Endometrium (tissue), 2 donors: ENCODE results near the gene C3orf20.

ENCODE experiments used
- FAIRE-seq: peaks from 2 replicates; lab custom pipeline; 2012; peaks lifted over from hg19 to GRCh38; lab: Jason Lieb, UNC
- donor health status: control.
- donor health status: control.

The C3orf20 gene

DNA sequence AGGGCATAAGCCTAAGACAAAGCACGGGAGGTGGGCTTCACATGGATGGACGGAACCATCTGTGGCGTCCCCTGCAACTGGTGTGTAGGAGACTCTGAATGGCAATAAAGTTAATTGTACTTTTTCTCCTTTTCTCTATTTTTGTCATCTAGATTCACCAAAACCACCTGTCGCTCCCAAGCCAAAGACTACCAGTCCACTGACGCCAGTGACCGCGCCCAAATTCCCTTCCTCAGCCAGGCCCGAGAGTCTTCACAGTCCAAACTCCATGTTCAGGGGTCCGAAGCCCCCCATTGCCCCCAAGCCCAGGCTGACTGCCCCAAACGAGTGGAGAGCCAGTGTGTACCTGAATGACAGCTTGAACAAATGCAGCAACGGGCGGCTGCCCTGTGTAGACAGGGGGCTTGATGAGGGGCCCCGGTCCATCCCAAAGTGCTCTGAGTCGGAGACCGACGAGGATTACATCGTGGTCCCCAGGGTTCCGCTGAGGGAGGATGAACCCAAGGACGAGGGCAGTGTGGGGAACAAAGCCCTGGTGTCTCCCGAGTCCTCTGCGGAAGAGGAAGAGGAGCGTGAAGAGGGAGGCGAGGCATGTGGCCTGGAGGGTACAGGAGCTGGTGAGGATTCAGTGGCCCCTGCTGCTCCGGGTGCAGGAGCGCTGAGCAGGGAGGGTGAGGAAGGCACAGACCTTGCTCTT, 144.0 kb downstream of the C3orf20 start, which contains the start of gene FGD5:
FGD5 (plus strand) TSS at position 159 of the 697 bp plus-strand sequence; CDS start at position 269, 110 bp downstream.
- no peak for FAIRE-seq

DNA sequence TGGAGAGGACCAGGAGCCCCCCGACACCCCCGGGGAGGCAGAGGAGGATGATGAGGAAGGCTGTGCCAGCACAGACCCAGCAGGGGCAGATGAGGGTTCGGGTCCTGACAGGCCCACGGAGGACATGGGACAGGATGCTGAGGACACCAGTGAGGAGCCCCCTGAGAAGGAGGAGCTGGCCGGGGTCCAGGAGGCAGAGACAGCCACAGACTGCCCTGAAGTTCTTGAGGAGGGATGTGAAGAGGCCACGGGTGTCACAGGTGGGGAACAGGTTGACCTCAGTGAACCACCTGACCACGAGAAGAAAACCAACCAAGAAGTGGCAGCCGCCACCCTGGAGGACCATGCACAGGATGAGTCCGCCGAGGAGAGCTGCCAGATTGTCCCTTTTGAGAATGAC, 144.7 kb downstream of the C3orf20 start:
- FAIRE-seq, result no peak

DNA sequence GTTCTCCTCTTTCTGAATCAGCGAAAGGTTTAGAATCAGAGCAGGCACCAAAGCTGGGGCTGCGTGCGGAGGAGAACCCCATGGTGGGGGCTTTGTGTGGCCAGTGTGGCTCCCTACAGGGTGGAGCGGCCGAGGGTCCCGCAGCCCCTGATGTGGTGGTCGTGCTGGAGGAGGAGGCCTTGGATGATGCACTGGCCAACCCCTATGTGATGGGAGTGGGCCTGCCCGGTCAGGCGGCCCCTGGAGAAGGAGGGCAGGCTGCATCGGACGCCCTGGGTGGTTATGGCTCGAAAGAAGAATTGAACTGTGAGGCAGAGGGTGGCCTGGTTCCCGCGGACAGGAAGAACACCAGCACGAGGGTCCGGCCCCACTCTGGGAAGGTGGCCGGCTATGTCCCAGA, 145.2 kb downstream of the C3orf20 start:
- no peak for FAIRE-seq

DNA sequence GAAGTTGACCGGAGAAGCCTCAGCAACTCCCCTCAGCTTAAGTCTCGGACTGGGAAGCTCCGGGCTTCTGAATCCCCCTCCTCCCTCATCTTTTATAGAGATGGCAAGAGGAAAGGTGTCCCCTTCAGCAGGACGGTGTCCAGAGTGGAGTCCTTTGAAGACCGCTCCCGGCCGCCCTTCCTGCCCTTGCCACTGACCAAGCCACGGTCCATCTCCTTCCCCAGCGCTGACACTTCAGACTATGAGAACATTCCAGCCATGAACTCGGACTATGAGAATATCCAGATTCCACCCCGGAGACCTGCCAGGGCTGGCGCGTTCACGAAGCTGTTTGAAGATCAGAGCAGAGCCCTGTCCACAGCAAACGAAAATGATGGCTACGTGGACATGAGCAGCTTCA, 146.2 kb downstream of the C3orf20 start:
- no peak for FAIRE-seq

DNA sequence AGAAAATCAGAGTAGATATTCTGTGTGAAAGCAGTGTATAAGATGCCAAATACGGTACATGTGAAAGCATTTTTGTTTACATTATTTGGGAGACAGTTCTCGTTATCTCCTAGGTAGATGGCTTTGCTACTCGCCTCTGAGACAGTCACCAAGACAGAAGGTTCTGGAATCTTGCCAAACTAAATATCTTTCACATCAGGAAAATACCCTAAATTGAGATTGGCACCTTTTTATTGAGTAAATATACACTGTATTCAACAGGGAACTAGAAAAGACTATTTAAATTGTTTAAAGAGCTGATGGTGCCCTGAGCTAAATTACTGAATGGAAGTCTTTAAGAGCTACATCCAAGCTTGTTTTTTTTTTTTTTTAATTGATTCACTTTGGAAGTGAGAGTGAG, 147.2 kb downstream of the C3orf20 start:
- no peak for FAIRE-seq
